MM.1S (cell line): ENCODE data around the gene DAB2IP.

ENCODE experiments used
- CTCF ChIP-seq: fragments of 300-600 bp; sonication (generic); IDR thresholded peaks from 2 replicates; pipeline ENCODE4 v1.5.1; 2016; ENCODE audit warnings: antibody characterized with exemption, low read length, mixed read lengths
- EZH2 ChIP-seq: fragments of 300-600 bp; sonication (generic); optimal IDR thresholded peaks from 2 replicates; pipeline ENCODE3; 2017; ENCODE audit warnings: low read depth, mild to moderate bottlenecking, antibody characterized with exemption, low read length, mixed read lengths

GRCh38 chr9:121807069-121807822 is 155.8 kb downstream of the DAB2IP start:
- TF ChIP-seq EZH2 (no peak), CTCF (no peak)
